Stimulated activated CD4-positive, alpha-beta T cell treated with anti-CD3 and anti-CD28 coated beads, TNF-alpha, amount 100 ng/mL, for 1 hour (primary cell): ENCODE results near the gene ARHGAP12.

Source experiments
- DNase-seq, 3 donors: peaks; one replicate each; pipeline ENCODE4 v3.0.0-alpha.2; 2020; ENCODE audit warnings: low read depth in 3 of 3, low spot score in 1 of 3

The ARHGAP12 gene

DNA sequence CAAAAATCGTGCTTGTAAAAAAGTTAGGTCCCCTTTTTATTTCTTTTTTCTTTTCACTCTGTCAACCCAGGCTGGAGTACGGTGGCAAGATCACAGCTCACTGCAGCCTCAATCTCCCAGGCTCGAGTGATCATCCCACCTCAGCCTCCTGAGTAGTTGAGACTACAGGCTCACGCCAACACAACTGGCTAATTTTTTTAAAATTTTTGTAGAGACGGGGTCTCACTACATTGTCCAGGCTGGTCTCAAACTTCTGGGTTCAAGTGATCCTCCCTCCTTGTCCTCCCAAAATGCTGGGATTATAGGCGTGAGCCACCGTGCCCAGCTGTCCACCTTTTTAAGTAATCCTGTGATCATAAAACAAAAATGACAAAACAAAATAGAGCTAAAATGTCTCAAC lies 19.4 kb upstream of the ARHGAP12 start:
- no peak for DNase-seq

DNA sequence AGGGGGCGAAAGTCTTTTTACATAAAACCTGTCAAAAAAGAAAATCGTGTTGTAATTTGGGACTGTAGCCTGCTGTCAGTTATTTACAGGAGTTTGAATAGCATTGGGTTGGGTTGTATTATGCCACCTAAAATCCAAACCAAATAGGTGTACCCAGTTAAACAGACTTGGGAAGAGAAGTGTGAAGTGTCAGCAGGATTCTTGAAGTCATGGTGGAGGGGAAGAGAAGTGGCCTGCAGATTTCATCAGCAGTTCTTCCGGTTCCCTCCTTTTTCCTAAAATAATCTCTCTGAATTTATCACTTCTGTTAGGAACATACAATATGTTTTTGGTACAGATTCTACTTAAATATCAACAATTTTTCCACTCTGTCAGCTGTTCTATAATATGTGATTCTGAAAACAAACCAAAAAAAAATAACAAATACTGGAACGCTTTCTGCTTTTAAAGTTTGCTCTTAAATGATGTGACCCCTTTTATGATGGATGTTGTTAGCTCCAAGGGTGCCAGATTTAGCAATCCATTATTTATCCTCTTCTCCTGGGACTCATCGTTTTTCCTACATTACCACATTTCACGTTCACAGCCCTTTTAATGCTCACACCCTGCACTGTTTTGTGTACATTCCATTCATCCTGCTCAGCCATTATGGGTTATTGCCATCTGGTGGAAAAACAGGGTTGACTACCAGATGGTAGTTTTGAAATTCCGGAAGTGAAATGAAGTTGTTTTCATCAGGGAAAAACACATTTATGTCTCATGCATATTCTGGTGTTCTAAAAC lies 18.7 kb upstream of the ARHGAP12 start:
- no peak for DNase-seq

DNA sequence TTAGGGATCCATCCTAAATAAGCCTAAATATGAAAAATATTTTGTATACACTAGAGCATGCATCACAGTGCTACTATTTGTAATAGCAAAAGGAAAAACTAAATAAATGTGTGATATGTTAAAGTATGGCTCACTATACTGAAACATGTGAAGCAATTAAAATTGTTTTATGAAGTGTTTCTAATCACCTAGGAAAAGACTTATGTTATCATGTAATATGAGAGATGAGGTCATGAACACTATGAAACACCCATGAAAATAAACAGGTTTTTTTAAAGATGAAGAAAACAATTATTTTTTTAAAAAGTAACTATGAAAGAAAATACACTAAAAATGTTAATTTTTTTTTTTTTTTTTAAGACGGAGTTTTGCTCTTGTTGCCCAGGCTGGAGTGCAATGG lies 16.8 kb upstream of the ARHGAP12 start:
- DNase-seq = no peak

DNA sequence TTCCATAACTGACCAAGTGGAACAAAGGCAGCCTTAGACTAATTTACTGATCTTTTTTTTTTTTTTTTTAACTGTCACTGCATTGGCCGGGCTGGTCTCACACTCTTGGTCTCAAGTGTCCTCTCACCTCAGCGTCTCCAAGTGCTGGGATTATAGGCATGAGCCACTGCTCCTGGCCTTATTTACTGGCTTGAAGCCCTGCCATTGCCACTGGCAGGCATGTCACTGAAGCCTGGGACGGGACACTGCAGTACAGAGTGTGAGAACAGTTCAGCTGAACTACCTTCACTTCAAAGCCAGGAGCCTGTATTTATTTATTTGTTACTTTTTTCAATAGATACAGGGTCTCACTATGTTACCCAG lies 15.4 kb upstream of the ARHGAP12 start:
- DNase-seq = no peak

DNA sequence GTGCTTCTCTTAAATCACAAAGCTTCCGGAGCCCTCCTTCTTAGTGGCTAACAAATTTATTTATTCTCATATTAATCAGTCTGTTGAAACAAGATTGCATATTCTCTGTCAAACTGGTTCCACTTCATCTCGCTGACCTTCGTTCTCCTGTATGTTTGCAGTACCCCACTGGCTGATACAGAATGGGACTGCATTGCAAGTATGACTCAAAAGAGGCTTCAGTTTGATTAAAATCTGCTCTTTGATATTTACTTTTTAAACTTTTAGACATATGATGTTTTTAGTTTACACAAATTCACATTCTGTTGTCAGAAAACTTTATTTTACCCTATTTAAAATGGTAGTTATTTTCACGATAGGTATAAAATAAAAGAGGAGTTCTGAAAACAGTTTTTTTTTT lies 14.3 kb upstream of the ARHGAP12 start:
- no peak for DNase-seq

DNA sequence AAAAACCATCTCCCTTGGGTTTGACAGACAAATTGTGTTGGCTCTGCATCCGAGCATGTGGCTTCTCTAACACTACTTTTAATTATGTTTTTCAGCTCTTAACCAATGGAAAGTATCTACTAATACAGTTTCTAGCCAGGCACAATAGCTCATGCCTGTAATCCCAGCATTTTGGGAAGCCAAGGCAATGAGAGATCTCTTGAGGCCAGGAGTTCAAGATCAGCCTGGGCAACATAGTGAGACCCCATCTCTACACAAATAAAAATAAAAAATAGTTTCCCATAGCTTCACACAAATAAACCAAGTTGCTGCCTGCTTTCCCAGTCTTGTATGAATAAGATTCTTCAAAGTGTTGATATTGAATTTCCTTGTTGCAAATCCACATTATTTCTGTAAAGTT lies 13.8 kb upstream of the ARHGAP12 start:
- DNase-seq = no peak

DNA sequence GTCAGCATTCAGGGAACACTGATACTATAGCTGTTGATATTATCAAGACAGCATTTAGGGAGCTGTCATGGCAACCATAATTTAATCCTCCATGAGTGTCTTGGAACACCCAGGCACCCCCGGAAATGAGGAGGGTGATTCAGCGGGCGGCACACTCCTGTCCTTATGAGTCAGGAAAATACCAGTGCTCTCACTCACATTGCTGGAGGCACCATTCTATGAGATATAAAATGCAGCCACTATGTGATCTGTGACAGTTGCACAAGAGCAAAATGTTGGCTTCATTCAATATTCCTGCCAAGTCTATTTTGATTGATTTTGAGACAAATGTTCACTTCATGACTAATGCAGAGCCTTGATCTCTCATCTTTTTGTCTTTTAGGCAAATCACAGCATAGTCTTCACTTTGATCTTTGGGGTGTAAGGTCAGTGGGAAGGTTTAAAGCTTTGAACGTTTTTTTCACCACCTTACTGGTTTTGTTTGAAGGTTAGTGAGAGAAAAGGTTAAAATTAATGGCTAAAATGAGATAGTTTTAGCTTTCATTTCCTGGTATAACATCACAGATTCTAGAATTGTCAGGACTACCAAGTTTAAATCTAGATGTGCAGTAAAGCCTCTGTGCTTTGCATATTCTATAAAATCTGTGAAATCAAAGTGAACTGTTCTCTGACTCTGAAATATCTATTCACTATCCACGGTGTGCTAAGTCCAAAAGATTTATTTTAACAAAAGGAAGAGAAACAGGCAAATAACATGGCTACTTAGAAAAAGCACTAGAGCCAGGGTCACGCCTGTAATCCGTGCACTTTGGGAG lies 12.4 kb upstream of the ARHGAP12 start:
- no peak for DNase-seq

DNA sequence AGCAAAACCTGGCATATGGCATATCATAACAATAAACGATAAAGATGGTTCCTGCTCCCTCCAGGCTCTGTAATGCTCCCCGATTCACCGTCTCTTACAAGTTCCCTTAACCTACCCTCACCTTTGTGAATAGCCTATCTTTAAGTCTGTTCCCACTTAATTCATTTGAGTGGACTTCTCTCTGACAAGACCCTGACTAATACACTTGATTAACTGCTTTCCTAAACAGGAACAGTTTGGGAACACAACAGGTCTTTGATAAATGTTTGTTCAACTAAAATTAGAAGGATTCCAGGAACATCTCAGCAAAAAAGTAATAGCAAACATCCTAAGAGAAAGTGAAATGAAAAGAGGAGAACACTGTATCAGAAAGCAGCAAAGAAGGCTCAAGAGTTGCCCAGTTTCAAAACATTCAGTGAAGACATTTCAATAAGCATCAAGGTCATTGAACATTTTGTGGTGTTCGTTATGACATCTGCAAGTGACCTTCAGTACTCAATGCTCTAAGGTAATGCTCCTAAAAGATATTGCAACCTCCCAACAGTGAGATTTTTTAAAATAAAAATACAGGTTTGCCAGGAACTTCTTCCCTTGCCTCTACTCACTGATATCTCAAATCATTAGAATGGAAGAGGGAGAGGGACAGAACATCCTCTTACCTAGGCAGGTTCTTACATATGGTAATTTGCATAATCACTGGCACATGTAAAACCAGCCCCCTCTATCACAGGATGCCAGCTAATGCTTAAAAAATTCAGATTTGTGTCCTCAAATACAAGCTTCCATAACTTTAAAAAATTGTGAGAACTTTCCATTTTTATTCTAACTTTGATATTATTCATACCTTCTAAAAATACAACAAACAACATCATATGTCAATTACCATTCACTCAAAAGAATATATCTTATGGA lies 11.4 kb upstream of the ARHGAP12 start:
- no peak for DNase-seq

DNA sequence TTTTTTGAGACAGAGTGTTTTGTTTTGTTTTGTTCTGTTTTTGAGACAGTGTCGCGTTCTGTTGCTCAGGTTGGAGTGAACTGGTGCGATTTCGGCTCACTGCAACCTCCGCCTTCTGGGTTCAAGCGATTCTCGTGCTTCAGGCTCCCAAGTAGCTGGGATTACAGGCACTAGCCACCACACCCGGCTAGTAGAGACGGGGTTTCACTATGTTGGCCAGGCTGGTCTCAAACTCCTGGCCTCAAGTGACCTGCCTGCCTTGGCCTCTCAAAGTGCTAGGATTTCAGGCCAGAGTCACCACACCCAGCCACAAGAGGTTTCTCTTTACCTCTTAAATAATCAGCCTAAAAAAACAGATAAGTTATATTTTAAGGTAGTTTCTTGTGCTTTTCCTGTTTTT lies 8.7 kb upstream of the ARHGAP12 start:
- no peak for DNase-seq

DNA sequence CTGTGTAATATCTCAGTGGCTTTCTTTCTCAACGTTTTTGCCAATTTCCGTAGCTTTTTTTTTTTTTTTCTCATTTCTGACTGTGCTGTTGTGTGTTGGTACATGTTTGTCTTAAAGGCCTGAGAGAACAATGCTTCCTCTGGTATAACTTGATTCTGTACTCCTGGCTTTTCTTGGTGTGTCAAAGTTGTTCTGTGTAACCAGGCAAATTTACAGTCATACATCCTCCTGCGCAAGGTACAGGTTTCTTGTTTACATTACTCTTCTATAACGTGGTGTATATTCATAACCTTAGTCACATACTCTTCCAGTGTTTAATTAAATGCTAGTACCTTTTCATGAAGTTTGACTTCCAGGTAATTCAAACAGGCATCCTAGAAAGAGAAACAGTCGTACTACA lies 8.3 kb upstream of the ARHGAP12 start:
- DNase-seq = no peak

DNA sequence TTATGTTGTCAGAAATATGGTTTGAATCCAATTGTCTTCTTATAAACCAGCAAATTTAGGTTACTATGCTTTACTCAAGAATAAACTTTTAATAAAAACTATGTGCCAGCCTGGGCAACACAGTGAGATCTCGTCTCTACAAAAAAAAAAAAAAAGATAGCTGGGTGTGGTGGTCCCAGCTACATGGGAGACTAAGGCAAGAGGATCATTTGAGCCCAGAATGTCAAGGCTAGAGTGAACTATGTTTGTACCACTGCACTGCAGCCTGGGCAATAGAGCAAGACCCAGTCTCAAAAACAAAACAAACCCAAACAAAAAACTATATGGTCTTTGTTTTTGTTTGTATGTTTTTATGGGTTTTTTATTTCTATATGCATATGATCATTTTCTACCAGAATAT lies 7.5 kb upstream of the ARHGAP12 start:
- no peak for DNase-seq

DNA sequence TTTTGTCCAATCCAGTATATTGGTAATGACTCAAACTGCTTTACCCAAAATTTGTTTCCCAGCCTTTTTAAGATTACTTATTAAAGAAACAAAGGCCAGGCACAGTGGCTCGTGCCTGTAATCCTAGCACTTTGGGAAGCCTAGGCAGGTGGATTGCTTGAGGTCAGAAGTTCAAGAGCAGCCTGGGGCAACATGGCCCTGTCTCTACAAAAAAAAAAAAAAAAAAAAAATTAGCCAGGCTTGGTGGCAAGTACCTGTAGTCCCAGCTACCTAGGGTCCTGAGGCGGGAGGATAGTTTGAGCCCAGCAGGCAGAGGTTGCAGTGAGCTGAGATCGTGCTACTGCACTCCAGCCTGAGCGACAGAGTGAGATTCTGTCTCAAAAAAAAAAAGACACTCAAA lies 7.0 kb upstream of the ARHGAP12 start:
- DNase-seq = no peak

DNA sequence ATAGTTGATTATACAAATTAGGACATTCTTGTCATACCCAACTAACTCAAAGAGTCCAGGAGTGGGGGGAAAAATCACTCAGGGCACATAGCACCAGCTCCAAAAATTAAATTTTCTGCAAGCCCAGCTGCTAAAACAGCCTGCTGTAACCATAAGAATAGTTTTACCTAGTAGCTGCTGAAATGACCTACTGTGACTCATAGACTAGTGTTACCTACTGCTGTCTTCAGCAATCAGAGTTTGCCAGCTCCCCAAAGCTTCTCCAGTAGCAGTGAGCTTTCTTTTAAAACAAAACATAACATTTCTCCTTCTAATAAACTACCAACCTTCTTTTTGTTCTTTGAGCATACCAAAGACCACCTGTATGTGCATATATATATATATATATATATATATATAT lies 4.2 kb upstream of the ARHGAP12 start:
- DNase-seq = no peak

DNA sequence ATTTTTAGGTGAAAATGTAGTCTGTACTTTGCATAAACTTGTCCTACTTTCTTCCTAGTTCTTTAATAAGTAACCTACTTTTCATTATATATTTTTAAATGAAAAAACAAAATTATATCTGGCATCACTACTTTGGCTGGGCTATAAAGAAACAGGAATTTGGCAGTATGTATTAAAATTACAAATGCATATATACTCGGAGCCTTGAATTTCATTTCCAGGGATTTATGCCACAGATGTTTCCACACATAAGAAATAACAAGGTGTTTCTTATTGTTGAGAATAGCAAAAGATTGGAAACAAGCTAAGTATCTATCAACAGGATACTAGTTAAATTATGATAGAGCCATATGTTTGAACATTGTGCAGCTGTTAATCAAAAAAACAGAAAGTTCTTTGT lies 2.2 kb upstream of the ARHGAP12 start:
- no peak for DNase-seq

DNA sequence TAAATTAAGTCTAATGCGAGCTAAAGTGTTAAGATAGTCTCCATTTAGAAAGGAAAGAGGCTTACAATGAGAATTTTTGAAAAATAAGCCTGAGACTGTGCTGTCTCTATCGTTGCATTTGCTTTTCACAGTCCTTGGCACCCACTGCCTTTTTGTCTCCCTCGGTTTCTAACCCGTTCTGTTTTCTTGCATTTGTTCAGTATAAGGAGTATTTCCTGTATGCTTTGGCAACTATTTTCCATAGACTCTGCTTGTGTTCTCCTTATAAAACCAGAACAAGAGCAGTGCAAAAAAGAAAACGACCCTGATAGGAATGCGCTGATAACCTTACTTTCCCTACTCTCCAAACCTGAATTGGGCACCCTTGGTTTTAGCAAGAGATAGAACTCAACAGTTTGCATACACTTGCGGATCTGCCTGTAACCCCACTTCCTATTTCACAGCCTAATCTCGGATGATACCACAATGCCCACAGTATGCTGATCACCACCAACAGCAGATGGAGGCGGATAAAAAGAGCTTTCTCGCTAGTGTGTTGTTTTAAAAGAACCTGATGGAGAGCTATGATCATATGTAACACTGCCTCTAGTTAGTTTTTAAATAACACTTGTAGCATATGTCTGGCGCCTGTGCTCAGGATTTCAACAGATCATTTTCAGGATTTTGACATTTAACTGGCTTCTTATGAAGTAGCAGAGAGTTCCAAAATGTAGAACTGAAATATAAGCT lies 1.6 kb upstream of the ARHGAP12 start:
- no peak for DNase-seq

DNA sequence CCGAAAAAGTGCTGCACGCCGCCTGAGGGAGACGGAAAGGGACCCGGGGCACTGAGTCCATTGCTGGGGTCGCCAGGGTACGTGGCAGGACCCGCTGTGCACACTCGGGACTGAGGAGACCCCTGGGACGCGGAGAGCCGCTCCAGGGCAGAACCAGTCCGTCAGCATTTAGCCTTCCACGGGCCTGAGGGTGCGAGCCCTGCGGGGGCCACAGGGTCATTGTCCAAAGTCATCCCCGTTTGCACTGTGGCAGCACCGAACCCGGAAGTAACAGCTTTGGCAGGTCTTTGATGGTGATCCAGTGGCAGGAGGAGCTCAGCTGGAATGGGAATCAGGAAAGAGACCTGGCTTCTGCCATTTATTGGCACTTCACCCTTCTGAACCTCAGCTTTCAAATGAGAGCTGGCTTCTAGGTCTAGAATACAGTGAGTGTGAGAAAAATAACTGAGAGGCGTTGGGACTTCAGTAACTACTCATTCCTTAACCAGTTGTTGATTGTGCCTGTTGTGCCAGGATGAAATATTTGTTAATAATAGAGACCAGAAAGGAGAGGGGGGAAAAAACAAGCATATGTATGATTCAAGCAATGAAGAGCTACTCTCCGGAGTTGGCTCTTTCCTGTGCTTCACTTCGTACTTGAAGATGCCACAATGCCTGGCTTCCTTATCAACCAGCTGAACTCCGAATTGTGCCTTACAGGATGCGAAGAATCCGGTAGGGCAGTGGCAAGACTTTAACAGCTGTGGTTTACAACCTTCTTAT lies 811 bp upstream of the ARHGAP12 start:
- no peak for DNase-seq

DNA sequence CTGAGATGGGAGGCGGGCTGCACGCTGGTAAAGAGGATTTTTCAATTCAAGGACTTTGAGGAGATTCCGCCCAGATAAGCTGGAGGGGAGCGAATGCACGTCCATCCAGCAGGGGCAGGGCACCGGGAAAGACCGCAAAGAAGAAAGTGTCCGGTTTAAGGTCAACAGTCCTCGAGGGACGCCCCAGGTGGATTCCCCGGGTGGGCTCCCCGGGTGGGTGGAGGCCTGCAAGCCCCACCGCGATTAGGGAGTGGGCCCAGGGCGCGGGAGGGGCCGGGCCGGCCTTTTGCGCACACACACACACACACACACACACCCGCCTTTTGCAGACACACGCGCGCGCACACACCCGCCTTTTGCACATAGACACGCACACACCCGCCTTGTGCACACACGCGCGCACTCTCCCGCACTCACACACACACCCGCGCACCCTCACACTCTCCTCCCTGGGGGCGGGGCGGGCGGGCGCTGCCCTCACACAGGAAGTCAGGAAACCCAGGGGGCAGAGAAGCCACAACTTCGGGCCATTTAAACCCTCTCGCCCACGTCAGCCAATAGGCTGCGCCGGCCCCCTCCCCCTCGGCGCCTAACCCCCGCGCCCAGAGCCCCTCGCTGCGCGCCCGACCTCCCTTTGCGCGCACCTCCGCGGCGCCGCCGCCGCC lies 615 bp downstream of the ARHGAP12 start:
- DNase-seq = peak in 2 of 3 donors; percentile 18

DNA sequence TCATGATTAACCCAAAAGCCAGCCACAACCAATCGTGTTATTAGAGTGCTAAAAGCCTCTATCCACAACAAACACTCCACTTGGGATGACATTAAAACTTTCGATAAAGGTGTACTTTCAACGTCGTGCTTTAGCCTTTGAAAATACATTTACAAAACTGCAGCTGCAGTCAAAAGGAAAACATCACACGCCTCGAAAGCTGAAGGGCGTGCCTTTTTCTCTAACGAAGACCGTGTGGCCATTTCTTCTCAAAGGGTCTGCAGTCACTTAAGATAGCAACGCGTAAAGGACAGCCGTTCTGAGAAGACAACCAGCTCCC lies 1.1 kb downstream of the ARHGAP12 start:
- no peak for DNase-seq

DNA sequence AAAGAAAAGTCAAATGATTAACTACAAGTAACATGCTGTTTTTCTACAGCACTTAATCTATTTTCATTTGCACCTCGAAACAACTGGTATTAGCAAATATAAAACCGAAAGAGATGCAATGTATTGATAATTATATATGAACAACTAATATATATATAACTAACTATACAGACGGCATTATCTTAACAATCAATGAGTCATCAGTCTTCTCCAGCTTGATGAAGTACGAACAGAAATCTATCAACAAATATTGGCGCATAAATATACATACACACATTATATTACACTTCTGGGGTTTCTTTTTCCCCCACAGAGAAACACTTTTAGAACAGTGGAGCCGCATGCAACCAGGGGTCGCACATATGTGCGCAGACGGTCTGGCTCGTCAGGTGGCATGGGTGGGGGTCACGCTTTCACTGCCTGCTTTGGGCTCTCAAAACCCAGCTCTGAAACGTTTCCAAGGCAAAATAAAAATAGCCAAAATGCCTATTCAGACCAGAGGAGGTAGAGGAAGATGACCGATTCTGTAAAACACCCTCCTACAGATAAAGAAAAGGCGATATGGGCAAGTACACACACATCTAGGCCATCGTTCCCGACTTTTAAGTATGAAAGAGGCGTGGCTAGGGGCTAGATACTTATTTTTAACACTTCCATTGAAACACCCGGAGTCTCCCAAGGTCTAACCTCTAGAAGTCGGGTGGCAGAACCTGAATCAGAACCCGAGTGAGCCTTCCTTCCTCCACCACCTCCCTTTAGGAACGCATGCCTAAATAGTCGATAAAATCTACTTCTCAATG lies 1.7 kb downstream of the ARHGAP12 start:
- DNase-seq = no peak
